GM19238 (cell line): Measurements from ENCODE around the gene ATP5MK.
"Not testable (repeated sequence)": the region's sequence is repeated elsewhere in the genome, so short reads cannot be mapped to it uniquely, and the experiment has no call there.

Source experiments
- DNase-seq: peaks from one replicate; pipeline ENCODE4 v3.0.0; 2011; ENCODE audit warnings: low spot score; ENCODE audit not compliant: insufficient read length

The ATP5MK gene

GRCh38 chr10:103396067-103396788 is at the start of gene ATP5MK, which contains the start of gene PDCD11:
TSS of gene ATP5MK (minus strand) at chr10:103396475. CDS start at chr10:103392457, 4,018 bp downstream.
TSS of gene PDCD11 (plus strand) at chr10:103396626. CDS start at chr10:103398427, 1,801 bp downstream.
- peak; percentile 92 for DNase-seq

- DNase-seq: no peak
These were observed 49.1 kb upstream of the ATP5MK start for GRCh38 chr10:103445366-103445765.

GRCh38 chr10:103444478-103444877 is 48.2 kb upstream of the ATP5MK start:
- DNase-seq: no peak

- DNase-seq: no peak
These were observed 47.4 kb upstream of the ATP5MK start for GRCh38 chr10:103443475-103444185.

GRCh38 chr10:103442031-103442461 is 45.8 kb upstream of the ATP5MK start:
- DNase-seq: no peak

GRCh38 chr10:103441611-103442010 is 45.3 kb upstream of the ATP5MK start:
- no peak for DNase-seq

- no peak for DNase-seq
These were observed 44.9 kb upstream of the ATP5MK start for GRCh38 chr10:103441206-103441605.

GRCh38 chr10:103440416-103440815 is 44.1 kb upstream of the ATP5MK start:
- no peak for DNase-seq

GRCh38 chr10:103439776-103440175 is 43.5 kb upstream of the ATP5MK start:
- DNase-seq: no peak

- no peak for DNase-seq
These were observed 37.6 kb upstream of the ATP5MK start for GRCh38 chr10:103433858-103434257.

- DNase-seq: no peak
These were observed 35.6 kb upstream of the ATP5MK start for GRCh38 chr10:103431902-103432301.

GRCh38 chr10:103429647-103430046 is 33.4 kb upstream of the ATP5MK start:
- DNase-seq: no peak

- no peak for DNase-seq
These were observed 32.8 kb upstream of the ATP5MK start for GRCh38 chr10:103428989-103429643.

- DNase-seq: no peak
These were observed 31.6 kb upstream of the ATP5MK start for GRCh38 chr10:103427866-103428265.

GRCh38 chr10:103423748-103424147 is 27.5 kb upstream of the ATP5MK start:
- no peak for DNase-seq

GRCh38 chr10:103419101-103419500 is 22.8 kb upstream of the ATP5MK start:
- no peak for DNase-seq

- DNase-seq: no peak
These were observed 21.3 kb upstream of the ATP5MK start for GRCh38 chr10:103417601-103418000.

- not testable (repeated sequence) for DNase-seq
These were observed 20.8 kb upstream of the ATP5MK start for GRCh38 chr10:103417148-103417469.

- DNase-seq: peak; percentile 16
These were observed 20.3 kb upstream of the ATP5MK start for GRCh38 chr10:103416436-103417147.

GRCh38 chr10:103415581-103415980 is 19.3 kb upstream of the ATP5MK start:
- DNase-seq: no peak

- DNase-seq: no peak
These were observed 17.3 kb upstream of the ATP5MK start for GRCh38 chr10:103413564-103413963.
